ENCODE results near the gene PDZRN4.

GRCh38 chr12:41344776-41345470 is 156.8 kb downstream of the PDZRN4 start:
- no peak for TF ChIP-seq CTCF (conservative IDR thresholded peaks at IDR 0.05 in 1 of 2, IDR thresholded peaks at IDR 0.05 in 1 of 2; ENCODE audit: extremely low read depth in 1 of 2, insufficient read depth in 1 of 2, low read depth in 1 of 2, low read length in 2 of 2)
- no peak for TF ChIP-seq EZH2 (IDR thresholded peaks at IDR 0.05; ENCODE audit: borderline replicate concordance, low read length)
